Globus pallidus (tissue), 1 donor: ENCODE data around the gene GRID1.

Experiments used
- DNase-seq: peaks from one replicate; pipeline ENCODE4 v3.0.0-alpha.2; 2015; ENCODE audit warnings: low spot score

The GRID1 gene

DNA sequence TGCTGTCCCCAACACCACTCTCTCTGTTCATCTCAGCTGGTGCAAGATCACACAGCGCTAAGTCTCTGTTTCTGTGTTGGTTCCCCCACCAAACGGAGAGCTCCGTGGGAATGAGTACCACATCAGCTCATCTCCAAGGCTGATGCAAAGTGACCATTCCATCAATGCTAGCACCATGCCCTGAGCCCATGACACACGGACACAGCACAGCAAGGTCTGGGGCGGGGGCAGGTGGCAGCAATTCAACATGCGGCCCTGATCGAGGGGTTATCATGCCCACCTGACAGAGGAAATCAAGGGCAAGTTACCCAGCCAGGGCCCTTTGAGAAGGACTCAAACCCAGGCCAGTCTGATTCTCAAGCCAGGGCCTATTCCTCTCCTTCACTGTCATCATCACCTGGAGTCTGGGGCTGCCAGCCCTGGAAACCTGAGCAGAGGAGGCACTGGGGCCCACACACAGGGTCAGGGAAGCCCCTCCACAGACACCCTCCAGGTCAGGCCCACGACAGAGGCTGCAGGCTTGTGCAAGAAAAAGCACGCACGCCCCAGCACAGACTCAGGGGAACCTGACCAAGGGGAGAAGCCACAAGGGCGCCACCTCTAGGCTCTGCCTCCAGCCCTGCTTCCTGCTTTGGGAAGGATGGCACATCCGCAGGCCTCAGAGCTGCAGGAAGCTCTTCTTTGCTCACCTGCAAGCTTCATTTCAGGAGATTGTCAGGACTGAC lies 74.8 kb downstream of the GRID1 start:
- no peak for DNase-seq

- DNase-seq = no peak
These were observed 75.5 kb downstream of the GRID1 start for GRCh38 chr10:86290933-86291615.

DNA sequence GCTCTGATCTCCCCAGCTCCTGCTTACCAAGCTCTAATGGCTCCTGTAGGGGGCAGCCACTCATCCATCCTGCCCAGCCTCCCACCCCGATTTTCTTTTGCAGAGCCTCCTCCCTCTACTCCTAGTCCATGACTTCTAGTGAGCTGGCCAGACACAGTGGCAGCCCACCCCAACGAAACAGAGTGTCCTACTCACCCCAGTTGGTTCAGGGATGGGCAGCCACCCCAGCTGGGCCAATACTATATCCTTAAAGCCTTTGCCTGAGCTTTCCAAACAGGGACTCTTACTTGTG lies 77.1 kb downstream of the GRID1 start:
- no peak for DNase-seq

GRCh38 chr10:86288695-86289576 lies 77.7 kb downstream of the GRID1 start:
- no peak for DNase-seq

DNA sequence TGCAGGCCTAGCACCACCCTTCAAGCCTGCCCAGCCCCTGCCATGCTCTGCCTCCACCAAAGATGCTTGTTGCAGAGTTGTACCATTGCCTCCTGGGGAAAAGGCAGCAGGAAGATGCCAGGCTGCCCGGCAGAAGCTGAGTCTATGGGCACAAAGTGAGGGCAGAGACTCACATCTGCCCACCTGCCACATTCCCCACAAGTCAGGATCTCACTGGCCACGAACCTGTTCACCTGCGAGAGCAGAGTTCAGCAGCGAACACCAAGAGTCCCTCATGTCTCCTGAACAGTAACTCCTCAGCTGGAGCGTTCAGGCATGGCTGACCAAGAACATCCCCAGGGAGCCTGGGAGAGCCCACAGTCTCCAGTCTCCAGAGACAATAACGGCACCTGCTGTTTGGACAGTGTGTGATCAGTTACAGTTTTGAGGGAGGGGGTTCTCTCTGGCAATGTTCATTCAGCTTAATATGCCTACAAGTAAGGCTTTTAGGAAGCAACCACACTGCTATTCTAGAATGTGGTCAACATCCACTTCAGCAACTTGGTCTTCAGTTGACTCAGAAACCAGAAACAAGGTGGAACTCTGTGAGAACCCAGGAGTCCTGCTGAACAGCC lies 78.5 kb downstream of the GRID1 start:
- no peak for DNase-seq

GRCh38 chr10:86287110-86287793 lies 79.3 kb downstream of the GRID1 start:
- DNase-seq = no peak

GRCh38 chr10:86286236-86287109 lies 80.1 kb downstream of the GRID1 start:
- no peak for DNase-seq

DNA sequence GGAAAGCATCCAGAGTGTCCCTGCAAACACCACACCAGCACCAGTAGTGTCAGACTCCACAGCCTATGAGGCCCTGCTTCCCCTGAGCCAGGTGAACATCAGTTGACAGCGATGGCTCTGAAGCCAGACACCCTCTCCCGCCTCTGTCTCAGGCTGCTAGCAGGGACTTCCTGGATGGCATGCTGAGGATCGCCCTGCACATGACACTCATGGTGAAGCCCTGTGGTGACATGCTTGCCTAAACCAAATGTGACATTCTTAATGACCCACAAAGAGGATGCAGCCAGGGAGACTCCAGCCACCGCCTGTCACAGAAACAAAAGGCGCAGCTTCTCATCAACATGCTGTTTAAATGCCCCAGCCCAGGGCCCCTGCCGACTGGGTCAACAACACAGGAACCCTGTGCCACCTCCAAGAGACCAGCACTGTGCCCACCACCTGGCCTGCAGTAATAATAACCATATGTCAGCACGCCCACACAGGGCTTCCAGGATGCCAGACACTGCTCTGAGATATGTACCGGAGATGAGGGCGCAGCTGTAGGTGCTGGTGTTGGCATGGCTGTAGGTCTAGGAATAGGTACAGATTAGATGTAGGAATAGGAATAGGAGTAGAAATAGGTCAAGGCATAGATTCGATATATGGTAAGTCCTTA lies 81.3 kb downstream of the GRID1 start:
- DNase-seq = peak; percentile 39

DNA sequence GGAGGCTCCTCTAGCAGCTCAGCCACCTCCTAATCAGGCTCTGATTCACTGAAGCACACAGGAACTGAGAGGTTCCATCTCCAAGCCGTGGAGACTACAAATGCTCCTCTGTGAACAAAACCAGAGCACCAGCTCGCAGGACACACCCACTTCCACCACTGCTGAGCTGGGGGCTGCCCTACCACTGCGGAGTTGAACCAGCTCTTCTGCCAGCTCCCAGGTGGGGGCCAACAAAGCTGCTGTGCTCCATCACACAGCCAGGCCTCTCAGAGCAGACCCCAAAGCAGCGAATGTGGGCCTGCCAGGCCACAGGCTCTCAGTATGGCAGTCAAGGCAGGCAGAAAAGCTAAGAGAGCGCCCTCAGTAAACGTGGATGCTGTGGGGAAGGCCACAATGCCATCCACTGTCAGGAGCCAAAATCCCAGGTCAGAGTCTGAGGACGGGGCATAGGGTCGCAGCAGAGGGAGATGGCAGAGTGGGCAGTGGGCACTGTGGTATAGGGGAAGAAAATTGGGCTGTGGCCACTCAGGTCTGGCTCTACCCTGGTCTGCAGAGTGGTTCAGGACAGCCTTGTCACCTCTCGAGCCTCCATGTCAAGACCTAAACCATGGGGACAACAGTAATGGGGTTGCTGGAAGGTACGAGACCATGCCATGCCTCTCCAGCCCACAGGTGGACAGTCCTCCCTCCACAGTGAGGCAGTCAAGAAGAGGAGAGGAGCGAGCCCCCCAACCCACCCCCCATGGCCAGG lies 82.1 kb downstream of the GRID1 start:
- no peak for DNase-seq

DNA sequence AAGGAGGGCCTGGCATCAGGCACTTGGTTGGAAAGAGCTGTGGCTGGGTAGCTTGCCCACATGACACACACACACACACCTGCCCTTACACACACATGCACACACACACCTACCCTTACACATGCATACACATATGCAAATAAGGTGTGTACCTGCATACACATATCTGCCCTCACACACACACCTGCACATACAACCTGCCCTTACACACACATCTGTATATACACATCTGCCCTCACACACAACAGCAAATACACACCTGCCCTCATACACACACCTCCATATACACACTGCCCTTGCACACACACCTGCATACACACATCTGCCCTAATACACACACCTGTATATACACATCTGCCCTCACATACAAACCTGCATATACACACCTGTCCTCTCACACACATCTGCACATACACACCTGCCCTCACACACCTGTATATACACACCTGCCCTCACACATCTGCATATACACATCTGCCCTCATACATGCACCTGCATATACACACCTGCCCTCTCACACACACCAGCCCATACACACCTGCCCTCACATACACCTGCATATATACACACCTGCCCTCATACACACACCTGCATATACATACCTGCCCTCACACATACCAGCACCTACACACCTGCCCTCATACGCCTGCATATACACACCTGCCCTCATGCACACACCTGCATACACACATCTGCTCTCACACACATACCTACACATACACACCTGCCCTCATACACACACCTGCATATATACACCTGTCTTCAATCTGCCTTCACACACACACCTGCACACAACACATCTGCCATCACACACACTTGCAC lies 82.9 kb downstream of the GRID1 start:
- DNase-seq = no peak

DNA sequence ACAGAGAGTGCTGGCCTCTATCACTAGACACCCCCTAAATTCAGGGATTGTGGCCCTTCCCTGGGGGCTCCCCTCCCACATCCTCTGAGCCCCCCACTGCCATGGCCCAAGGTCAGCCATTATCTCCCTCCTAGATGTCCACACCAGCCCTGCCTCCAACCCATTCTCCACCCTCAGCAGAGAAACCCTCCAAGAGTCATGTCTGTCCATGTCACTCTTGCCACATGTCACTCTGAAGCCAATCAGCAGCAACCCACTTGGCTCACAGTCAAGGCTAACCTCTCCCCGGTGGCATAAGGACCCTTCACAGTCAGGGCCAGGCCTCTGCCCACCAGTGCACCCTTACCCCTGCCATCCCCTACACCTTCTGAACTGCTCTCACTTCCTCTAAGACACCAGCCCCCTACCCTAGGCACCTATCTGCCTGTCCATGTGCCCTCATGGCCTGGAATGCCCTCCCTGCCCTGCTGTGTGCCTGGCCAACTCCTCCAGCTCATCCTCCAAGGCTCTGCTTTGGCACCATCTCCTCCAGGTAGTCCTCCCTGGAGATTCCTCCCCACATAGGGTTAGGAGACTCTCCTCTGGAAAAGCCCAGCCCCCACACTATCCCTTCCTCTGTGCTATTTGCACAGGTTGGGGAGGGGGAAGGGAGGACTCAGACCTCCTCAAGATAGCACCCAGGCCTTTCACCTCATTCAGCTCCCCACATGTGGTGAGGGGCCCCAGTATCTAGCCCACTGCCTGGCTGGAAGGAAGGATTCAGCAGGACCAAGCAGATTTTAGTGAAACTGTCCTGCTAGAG lies 83.7 kb downstream of the GRID1 start:
- DNase-seq = no peak

DNA sequence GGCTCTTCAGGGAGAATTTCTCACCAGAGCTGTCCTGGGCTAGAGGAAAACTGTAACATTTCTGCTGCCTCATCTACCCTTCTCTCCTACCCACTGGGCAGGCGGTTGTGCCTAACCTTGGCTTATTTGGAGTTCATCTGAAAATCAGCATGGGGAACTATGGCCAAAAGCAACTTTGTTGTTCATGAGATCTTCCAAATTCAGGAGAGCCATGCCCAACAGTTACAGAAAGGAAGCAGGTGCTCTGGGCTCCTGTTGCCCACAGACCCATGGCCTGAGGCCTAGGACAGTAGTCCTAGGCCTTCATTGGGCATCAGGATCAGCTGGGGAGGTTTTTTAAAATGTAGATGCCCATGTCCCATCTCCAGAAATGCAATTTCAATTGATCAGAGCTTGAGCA lies 85.2 kb downstream of the GRID1 start:
- DNase-seq = no peak

DNA sequence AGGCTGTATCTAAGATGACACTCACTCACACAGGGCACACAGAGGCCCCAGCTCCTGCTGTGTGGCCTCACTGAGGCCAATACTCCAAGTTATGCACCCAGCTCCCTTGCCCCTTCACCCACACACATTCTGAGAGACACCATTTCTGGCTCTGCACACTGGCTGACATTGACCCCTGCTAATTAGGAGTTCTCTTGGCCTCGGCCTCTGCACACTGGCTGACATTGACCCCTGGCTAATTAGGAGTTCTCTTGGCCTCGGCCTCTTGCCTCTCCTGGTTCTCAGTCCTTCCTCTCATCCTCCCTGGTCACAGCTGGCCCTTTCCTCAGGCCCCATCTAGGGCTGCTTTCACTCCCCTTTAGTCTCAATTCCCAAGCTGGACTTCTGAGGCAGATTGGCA lies 97.3 kb downstream of the GRID1 start:
- no peak for DNase-seq

DNA sequence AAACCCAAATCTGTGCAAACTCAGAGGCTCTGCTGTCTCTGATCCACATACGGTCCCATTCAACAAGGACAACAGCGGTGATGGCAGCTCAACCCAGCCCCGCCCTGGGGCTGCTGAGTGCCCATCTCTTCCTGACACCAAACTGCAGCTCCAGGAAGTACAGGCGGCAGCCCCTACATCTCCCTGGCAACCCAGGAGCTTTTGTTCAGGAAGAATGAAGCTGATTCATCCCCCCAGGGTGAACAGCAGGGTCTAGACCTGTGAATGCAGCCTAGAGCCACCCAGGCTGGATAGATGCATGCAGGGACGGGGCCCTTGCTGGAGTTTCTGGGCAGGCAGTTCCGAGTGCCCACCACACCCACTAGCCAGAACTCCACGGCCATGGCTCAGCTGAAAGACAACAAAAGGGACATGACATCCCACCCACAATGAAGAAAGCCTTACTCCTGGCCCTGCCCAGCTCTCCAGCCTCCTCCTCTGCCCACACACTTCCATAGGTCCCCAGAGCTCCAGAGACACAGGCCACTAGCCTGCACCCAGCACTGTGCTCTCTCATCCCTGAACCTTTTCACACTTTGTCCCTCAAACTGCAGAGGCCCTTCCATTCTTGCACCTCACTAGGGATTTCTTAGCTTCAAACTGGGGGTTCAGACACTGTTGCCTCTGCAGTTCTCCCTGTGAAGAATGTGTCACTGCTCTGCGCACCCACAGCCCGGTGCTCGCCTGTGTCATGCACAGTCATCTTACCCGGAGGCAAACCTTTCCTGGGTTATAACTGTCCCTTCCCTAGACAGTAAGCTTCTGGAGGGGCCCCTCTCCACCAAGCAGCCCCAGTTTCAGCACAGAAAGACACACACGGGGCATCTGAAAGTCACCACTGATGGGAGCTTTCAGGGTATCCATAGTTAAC lies 99.1 kb downstream of the GRID1 start:
- DNase-seq = peak; percentile 83

DNA sequence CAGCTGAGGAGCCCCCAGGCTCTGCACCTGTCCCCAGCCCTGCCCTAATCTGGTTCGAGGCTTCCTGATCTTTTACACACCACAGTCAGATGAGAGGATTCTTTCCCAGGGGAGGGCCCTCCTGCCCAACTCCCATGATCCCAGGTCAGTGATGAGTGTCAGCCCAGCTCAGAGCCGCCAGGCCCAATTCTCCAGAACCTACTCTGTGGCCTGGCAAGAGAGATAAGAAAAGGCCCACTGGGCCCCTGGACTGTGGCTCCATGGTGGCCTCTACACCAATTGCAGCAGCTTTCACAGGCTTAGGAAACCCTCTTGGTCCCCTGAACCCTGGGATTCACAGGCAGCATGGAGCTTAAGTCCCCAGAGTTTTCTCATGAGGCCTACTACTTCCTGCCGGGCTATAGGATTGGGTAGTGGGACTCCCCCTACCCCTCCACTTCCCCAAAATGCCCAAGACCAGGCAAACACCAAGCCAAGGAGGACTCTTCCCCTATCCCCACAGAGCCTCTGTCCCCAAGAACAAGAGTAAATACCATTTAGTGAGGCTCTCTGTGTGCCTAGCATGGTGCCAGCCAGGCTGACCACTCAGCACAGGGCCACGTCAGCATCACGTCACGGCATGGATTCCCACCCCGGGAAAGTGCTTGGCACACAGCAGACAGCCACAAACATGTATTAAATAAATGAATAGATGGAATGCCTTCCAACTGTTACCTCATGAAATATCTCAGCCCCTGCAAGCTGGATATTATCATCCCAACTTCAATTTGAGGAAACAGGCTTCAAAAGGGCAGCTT lies 100.0 kb downstream of the GRID1 start:
- no peak for DNase-seq

- no peak for DNase-seq
These were observed 100.7 kb downstream of the GRID1 start for GRCh38 chr10:86265895-86266259.
